ENCODE results near the gene SLC25A38.

Gene SLC25A38

GRCh38 chr3:39376959-39377634, 6.1 kb upstream of the SLC25A38 start:
- DNase-seq (ENCODE audit: low read depth): no peak

GRCh38 chr3:39378088-39378487, 5.1 kb upstream of the SLC25A38 start:
- DNase-seq (ENCODE audit: low read depth): peak; percentile 9

GRCh38 chr3:39378957-39379777, 4.0 kb upstream of the SLC25A38 start:
- DNase-seq (ENCODE audit: low read depth): no peak

DNA sequence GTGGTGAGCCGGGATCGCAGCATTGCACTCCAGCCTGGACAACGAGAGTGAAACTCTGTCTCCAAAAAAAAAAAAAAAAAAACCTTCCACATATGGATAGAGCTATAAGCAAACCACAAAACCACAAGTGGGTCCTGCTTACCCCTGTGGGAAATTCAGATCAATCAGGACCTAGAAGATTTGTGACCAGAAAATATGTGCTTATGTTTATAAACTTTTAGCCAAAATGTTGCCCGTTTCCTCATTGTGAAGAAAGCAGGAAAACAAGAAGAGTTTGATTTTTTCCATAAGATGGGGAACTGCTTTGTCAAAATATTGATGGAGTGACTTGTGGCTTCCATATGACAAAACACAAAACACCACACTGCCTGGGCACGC, 3.4 kb upstream of the SLC25A38 start:
- DNase-seq (ENCODE audit: low read depth): no peak

- DNase-seq (ENCODE audit: low read depth): no peak
Observed at GRCh38 chr3:39381432-39381831, 1.7 kb upstream of the SLC25A38 start.

GRCh38 chr3:39383881-39384664, 903 bp downstream of the SLC25A38 start:
- peak; percentile 90 for DNase-seq (ENCODE audit: low read depth)

GRCh38 chr3:39384665-39385000, 1.5 kb downstream of the SLC25A38 start:
- no peak for DNase-seq (ENCODE audit: low read depth)

- no peak for DNase-seq (ENCODE audit: low read depth)
Observed at GRCh38 chr3:39385456-39386090, 2.4 kb downstream of the SLC25A38 start.

GRCh38 chr3:39386318-39386717, 3.1 kb downstream of the SLC25A38 start:
- no peak for DNase-seq (ENCODE audit: low read depth)

- DNase-seq (ENCODE audit: low read depth): no peak
Observed at GRCh38 chr3:39387411-39387975, 4.3 kb downstream of the SLC25A38 start.

GRCh38 chr3:39388153-39388552, 5.0 kb downstream of the SLC25A38 start:
- DNase-seq (ENCODE audit: low read depth): no peak

DNA sequence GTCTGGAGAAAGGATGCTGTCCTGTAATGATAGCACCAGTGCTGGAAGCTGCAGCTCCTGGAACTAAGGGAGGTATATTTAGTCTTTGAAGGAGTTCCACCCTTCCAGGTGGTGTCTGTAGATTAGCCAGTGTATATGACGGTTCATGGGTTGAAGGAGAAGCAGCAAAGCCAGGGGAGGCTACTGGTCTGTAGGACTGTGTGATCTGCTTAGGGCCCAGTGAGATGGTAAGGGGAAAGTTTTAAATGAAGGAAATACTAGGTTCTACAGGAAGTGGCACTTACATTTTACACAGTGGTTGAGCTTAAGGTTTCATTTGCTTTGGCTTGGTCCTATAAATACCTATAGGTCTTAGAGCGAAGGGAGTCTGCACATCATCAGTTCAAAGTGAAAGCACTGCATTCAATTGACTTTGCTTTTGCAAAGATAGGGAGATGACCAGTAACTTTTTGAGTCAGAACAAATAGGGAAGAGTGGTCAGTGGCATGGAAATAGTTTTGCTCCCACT, 5.6 kb downstream of the SLC25A38 start:
- no peak for DNase-seq (ENCODE audit: low read depth)

- no peak for DNase-seq (ENCODE audit: low read depth)
Observed at GRCh38 chr3:39390181-39390580, 7.0 kb downstream of the SLC25A38 start.

DNA sequence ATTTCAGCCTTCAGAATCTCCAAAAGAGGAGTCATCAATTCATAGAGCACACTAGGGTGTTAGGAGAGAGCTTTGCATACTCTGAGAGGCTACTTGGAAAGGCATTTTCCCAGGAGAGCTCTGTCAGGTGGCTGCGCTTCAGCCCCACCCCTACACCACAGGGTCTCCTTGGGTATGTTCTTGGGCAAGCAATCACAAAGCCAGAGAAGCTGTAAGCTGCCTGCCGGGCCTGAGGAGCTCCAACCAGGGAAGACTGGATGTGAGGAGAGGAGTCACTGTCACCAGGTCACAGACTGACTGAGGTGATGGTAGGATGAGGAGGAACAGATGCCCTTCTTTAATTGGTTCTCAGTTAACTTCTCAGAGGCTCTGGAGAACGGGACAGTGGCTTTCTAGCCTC, 13.5 kb downstream of the SLC25A38 start:
- no peak for DNase-seq (ENCODE audit: low read depth)

DNA sequence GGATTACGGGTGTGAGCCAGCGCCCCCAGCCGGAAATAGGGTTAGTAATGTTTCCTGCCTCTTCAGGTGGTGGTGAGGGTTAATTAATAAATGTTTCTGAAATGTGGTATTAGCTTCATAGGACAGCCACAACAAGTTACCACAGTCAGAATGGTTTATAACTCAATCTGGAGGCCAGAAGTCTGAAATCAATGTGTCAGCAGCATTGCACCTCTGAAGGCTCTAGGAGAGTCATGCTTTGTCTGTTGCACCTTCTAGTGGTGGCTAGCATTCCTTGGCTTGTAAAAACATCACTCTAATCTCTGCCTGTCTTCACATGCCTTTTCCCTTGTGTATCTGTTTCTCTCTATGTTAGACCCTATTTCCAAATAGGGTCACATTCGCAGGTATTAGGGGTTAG, 15.5 kb downstream of the SLC25A38 start:
- DNase-seq (ENCODE audit: low read depth): no peak

- DNase-seq (ENCODE audit: low read depth): no peak
Observed at GRCh38 chr3:39401983-39402382, 18.8 kb downstream of the SLC25A38 start.

GRCh38 chr3:39404943-39405686, 21.9 kb downstream of the SLC25A38 start:
- DNase-seq (ENCODE audit: low read depth): no peak

DNA sequence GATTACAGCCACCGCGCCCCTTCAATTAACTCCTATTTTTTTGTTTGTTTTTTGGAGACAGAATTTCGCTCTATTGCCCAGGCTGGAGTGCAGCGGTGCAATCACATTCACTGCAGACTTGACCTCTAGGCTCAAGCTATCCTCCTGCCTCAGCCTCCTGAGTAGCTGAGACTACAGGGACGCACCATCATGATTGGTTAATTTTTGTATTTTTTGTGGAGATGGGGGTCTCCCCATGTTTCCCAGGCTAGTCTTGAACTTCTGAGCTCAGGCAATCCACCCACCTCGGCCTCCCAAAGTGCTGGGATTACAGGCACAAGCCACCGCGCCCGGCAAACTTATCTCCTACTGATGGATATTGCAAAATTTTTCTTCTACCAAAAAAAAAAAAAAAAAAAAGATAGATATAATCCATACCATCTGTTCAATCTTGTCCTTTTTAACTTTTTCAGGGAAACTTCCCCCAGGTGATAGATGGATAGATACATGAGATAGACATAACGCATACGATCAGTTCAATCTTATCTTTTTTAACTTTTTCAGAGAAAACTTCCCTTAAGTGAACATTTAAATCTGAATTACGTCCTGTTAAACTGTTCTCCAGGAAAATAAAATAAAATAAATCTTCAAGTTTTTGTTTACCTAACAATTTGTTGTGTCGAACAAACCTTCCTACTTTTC, 22.7 kb downstream of the SLC25A38 start:
- DNase-seq (ENCODE audit: low read depth): no peak

DNA sequence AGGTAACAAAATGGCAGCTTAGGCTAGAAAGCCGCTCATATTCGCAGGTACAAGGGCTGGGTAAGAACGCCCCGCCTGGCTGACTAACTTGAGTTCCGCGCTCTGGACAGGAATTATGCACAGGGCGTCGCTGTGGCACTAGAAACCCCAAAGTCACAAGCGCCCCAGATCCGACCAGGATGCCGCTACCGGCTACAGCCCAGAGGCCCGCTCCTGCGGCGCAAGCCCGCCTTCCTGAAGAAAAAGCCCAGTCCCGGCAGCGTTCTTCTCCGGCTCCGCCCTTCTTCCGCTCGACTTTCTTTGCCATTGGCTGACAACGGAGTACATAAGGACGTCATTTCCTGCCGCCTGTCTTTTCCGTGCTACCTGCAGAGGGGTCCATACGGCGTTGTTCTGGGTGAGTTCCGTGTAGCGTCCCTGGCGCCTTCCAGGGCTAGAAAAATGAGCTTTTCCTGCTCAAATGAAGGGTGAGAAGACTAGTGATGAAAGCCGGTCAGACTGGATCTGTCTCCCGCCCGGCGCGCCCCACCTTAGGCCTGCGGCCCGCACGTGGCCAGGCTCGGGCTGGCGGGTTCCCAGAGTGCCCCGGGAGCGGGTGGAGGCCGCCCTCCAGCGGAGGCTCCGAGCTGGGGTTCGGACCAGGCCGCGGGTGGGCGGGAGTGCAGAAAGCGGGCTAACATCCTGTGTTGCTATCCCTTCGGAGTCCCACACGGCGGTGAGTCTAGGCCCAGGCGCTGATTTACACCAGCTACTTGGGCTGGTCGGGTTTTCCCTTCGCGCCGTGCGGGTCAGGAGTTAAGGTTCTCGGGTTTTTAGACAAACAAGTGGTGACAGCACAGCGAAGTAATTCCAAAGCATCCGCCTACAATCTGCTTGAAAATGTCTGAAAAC, 23.4 kb downstream of the SLC25A38 start, which contains the start of gene RPSA:
Gene RPSA (plus strand): TSS at position 353 of the 891 bp plus-strand sequence. CDS start 934 bp downstream, outside the sequence.
- DNase-seq (ENCODE audit: low read depth): peak; percentile 81

Data from stimulated activated CD8-positive, alpha-beta memory T cell treated with anti-CD3 and anti-CD28 coated beads, Interleukin-7, amount 100 ng/mL, for 24 hours (primary cell).